Measurements from ENCODE around the gene ZNF202. TPM values are rescaled to one million over a fixed set of nuclear protein-coding genes. Genes with fewer than 3 reads are reported as not detected.

The ZNF202 gene
- total RNA-seq, 1 donor from 2014 or later, result 11.3 TPM

DNA sequence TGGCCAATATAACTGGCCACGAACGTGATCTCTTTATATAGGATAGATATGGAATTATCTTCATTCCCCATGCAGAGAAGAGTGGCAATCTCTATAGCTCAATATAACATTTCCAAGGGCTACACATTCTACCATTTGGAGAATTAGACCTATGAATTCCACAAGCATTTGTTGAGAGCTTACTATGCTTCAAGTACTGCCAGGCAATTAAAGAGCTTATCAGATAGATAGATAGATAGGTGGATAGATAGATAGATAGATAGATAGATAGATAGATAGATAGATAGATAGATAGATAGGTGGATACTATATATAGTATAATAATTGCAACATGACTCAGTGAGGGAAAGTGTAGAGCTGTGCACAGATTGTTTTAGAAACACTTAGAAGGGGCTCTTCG lies 14.4 kb upstream of the ZNF202 start:
- Histone ChIP-seq H3K27me3 (ENCODE audit: insufficient read depth, low read length) (no peaks in the 10 kb centered on the region), H3K36me3 (ENCODE audit: insufficient read depth, low read length) (no peaks in the 10 kb centered on the region), H3K9ac (ENCODE audit: low read length) (no peak overlapping the region), H3K9me3 (ENCODE audit: insufficient read depth, low read depth, low read length) (no peaks in the 10 kb centered on the region), H4K20me1 (ENCODE audit: insufficient read depth, low read length) (no peaks in the 10 kb centered on the region), H3K4me3 (ENCODE audit: insufficient read depth, low read depth, low read length) (no peak overlapping the region), H3K4me1 (ENCODE audit: insufficient read depth, low read length) (no peaks in the 10 kb centered on the region), H3K27ac (ENCODE audit: low read depth, low read length) (no peak overlapping the region), H3K4me2 (ENCODE audit: low read length) (no peak overlapping the region), H3K79me2 (ENCODE audit: insufficient read depth, low read length) (no peaks in the 10 kb centered on the region), H2AFZ (ENCODE audit: low read depth, low read length) (no peak overlapping the region)
- no peaks in the 10 kb centered on the region for H3K4me1 Mint-ChIP-seq (ENCODE audit: low read depth, unreplicated experiment)
- H3K27ac Mint-ChIP-seq (ENCODE audit: unreplicated experiment), result no peak overlapping the region
- H3K27me3 Mint-ChIP-seq (ENCODE audit: low read depth, unreplicated experiment), result no peaks in the 10 kb centered on the region
- no peak for FAIRE-seq
- H3K4me3 Mint-ChIP-seq (ENCODE audit: unreplicated experiment), result no peak overlapping the region
- H3K36me3 Mint-ChIP-seq (ENCODE audit: low read depth, unreplicated experiment), result no peaks in the 10 kb centered on the region
- H3K9me3 Mint-ChIP-seq (ENCODE audit: unreplicated experiment), result no peaks in the 10 kb centered on the region
- TF ChIP-seq, protein P1, sequence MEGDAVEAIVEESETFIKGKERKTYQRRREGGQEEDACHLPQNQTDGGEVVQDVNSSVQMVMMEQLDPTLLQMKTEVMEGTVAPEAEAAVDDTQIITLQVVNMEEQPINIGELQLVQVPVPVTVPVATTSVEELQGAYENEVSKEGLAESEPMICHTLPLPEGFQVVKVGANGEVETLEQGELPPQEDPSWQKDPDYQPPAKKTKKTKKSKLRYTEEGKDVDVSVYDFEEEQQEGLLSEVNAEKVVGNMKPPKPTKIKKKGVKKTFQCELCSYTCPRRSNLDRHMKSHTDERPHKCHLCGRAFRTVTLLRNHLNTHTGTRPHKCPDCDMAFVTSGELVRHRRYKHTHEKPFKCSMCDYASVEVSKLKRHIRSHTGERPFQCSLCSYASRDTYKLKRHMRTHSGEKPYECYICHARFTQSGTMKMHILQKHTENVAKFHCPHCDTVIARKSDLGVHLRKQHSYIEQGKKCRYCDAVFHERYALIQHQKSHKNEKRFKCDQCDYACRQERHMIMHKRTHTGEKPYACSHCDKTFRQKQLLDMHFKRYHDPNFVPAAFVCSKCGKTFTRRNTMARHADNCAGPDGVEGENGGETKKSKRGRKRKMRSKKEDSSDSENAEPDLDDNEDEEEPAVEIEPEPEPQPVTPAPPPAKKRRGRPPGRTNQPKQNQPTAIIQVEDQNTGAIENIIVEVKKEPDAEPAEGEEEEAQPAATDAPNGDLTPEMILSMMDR (IDR thresholded peaks at IDR 0.05; ENCODE audit: insufficient read depth, low read depth, low read length), result no peak
- TF ChIP-seq EZH2 (IDR thresholded peaks at IDR 0.05; ENCODE audit: insufficient read depth, low read length), result no peak
- DNase-seq (ENCODE audit: low read depth), result no peak

DNA sequence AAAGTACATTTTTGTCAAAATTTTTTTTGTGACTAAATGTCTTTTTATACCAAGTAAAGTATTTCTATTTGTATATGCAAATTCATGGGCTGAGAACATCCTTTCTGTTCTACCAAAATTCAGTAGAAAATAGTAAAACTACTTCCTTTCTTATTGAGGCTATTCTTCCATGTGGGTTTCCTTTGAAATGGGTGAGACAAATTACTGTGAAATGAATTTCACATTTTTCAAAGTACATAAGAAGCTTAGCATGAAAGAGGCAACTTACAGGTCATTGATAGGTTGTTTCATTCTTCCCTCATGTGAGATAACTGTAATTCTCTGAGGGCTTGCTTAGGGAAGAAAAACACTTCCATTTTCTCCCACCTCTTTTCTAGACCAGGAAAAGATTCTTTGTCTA lies 13.9 kb upstream of the ZNF202 start:
- H3K4me2 ChIP-seq (ENCODE audit: low read length), result no peak overlapping the region
- H3K4me3 Mint-ChIP-seq (ENCODE audit: unreplicated experiment), result no peak overlapping the region
- no peaks in the 10 kb centered on the region for H3K79me2 ChIP-seq (ENCODE audit: insufficient read depth, low read length)
- H3K27ac ChIP-seq (ENCODE audit: low read depth, low read length), result no peak overlapping the region
- H3K36me3 ChIP-seq (ENCODE audit: insufficient read depth, low read length), result no peaks in the 10 kb centered on the region
- H3K4me1 ChIP-seq (ENCODE audit: insufficient read depth, low read length), result no peaks in the 10 kb centered on the region
- H3K9ac ChIP-seq (ENCODE audit: low read length), result no peak overlapping the region
- H3K27me3 Mint-ChIP-seq (ENCODE audit: low read depth, unreplicated experiment), result no peaks in the 10 kb centered on the region
- H3K9me3 ChIP-seq (ENCODE audit: insufficient read depth, low read depth, low read length), result no peaks in the 10 kb centered on the region
- no peak overlapping the region for H3K4me3 ChIP-seq (ENCODE audit: insufficient read depth, low read depth, low read length)
- H2AFZ ChIP-seq (ENCODE audit: low read depth, low read length), result no peak overlapping the region
- H3K27me3 ChIP-seq (ENCODE audit: insufficient read depth, low read length), result no peaks in the 10 kb centered on the region
- no peaks in the 10 kb centered on the region for H3K36me3 Mint-ChIP-seq (ENCODE audit: low read depth, unreplicated experiment)
- H3K9me3 Mint-ChIP-seq (ENCODE audit: unreplicated experiment), result no peaks in the 10 kb centered on the region
- no peaks in the 10 kb centered on the region for H4K20me1 ChIP-seq (ENCODE audit: insufficient read depth, low read length)
- no peak for DNase-seq (ENCODE audit: low read depth)
- H3K27ac Mint-ChIP-seq (ENCODE audit: unreplicated experiment), result no peak overlapping the region
- TF ChIP-seq, protein P1 (IDR thresholded peaks at IDR 0.05; ENCODE audit: insufficient read depth, low read depth, low read length), result no peak
- TF ChIP-seq EZH2 (IDR thresholded peaks at IDR 0.05; ENCODE audit: insufficient read depth, low read length), result no peak
- FAIRE-seq, result no peak
- no peaks in the 10 kb centered on the region for H3K4me1 Mint-ChIP-seq (ENCODE audit: low read depth, unreplicated experiment)

DNA sequence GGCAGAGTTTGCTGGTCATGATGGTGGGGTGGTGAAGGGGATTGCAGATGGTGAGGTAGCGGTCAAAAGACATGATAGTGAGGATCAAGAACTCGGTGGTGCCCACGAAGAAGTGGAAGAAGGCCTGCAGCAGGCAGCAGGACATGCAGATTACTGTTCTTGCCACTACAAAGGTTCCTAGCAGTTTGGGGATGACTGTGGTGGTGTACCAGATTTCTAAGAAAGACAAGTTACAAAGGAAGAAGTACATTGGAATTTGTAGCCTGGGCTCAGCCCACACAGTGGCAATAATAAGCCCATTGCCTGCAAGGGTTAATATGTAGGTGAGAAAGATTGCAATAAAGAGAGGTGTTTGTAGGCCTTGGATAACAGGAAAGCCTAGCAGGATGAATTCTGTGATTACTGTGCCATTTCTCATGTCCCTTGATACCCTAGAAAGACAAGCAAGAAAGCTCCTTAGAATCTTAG lies 12.7 kb upstream of the ZNF202 start, which contains the start of gene OR6X1:
TSS of gene OR6X1 (minus strand) at position 418 of the 468 bp plus-strand sequence. CDS start at position 418, 0 bp downstream.
- Histone ChIP-seq H3K9ac (ENCODE audit: low read length) (no peak within 1 kb of the TSS), H3K36me3 (ENCODE audit: insufficient read depth, low read length) (no peaks in the 10 kb centered on the region), H3K4me2 (ENCODE audit: low read length) (no peak within 1 kb of the TSS), H3K4me1 (ENCODE audit: insufficient read depth, low read length) (no peaks in the 10 kb centered on the region), H3K27ac (ENCODE audit: low read depth, low read length) (no peak within 1 kb of the TSS), H3K4me3 (ENCODE audit: insufficient read depth, low read depth, low read length) (no peak within 1 kb of the TSS), H2AFZ (ENCODE audit: low read depth, low read length) (no peak within 1 kb of the TSS), H3K27me3 (ENCODE audit: insufficient read depth, low read length) (no peaks in the 10 kb centered on the region), H4K20me1 (ENCODE audit: insufficient read depth, low read length) (no peaks in the 10 kb centered on the region), H3K9me3 (ENCODE audit: insufficient read depth, low read depth, low read length) (no peaks in the 10 kb centered on the region), H3K79me2 (ENCODE audit: insufficient read depth, low read length) (no peaks in the 10 kb centered on the region)
- no peak for DNase-seq (ENCODE audit: low read depth)
- FAIRE-seq, result no peak
- Mint-ChIP-seq H3K27me3 (ENCODE audit: low read depth, unreplicated experiment) (no peaks in the 10 kb centered on the region), H3K9me3 (ENCODE audit: unreplicated experiment) (no peaks in the 10 kb centered on the region), H3K4me3 (ENCODE audit: unreplicated experiment) (no peak within 1 kb of the TSS), H3K27ac (ENCODE audit: unreplicated experiment) (no peak within 1 kb of the TSS), H3K36me3 (ENCODE audit: low read depth, unreplicated experiment) (no peaks in the 10 kb centered on the region), H3K4me1 (ENCODE audit: low read depth, unreplicated experiment) (no peaks in the 10 kb centered on the region)
- TF ChIP-seq, protein P1 (IDR thresholded peaks at IDR 0.05; ENCODE audit: insufficient read depth, low read depth, low read length), result no peak
- no peak for TF ChIP-seq EZH2 (IDR thresholded peaks at IDR 0.05; ENCODE audit: insufficient read depth, low read length)
